Measurements from ENCODE around the gene IFITM2. TPM values are rescaled to one million over a fixed set of nuclear protein-coding genes. Genes with fewer than 3 reads are reported as not detected.
"Not testable (repeated sequence)": the region's sequence is repeated elsewhere in the genome, so short reads cannot be mapped to it uniquely, and the experiment has no call there.

Gene IFITM2
- total RNA-seq, 4 donors from 2014 or later: 89.3 to 183 (median 126) TPM

DNA sequence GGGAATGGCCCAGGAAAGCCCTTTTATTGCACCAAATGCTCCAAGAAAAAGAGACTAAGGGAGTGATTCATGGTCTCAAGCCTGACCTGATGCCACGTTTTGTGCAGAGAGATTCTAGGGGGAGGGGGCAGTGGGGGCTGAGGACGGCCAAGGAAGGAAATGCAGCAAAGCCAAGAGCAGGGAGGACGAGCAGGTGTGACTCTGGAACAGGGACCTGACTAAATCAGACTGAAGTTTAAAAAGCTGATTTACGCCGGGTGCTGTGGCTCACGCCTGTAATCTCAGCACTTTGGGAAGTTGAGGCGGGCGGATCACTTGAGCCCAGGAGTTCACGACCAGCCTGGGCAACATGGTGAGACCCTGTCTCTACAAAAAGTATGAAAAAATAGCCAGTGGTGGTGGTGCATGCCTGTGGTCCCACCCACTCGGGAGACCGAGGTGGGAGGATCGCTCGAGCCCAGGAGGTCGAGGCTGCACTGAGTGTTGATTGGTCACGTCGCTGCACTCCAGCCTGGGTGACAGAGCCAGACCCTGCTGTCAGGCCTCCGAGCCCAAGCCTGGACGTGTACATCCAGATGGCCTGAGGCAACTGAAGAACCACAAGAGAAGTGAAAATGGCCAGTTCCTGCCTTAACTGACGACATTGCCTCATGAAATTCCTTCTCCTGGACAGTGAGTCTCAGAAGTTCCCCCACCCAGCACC lies 23.9 kb downstream of the IFITM2 start:
- H3K36me3 ChIP-seq: no peaks in the 10 kb centered on the region
- H3K4me1 ChIP-seq: peaks cover 3 to 37% (median 25%) of the 10 kb centered on the region in 3 donors
- TF ChIP-seq, protein P1, sequence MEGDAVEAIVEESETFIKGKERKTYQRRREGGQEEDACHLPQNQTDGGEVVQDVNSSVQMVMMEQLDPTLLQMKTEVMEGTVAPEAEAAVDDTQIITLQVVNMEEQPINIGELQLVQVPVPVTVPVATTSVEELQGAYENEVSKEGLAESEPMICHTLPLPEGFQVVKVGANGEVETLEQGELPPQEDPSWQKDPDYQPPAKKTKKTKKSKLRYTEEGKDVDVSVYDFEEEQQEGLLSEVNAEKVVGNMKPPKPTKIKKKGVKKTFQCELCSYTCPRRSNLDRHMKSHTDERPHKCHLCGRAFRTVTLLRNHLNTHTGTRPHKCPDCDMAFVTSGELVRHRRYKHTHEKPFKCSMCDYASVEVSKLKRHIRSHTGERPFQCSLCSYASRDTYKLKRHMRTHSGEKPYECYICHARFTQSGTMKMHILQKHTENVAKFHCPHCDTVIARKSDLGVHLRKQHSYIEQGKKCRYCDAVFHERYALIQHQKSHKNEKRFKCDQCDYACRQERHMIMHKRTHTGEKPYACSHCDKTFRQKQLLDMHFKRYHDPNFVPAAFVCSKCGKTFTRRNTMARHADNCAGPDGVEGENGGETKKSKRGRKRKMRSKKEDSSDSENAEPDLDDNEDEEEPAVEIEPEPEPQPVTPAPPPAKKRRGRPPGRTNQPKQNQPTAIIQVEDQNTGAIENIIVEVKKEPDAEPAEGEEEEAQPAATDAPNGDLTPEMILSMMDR (IDR thresholded peaks at IDR 0.05): no peak
- WGBS, 2 donors (ENCODE audit: low coverage in 1 of 2): 78% methylated on average over 12 of the region's 19 CpGs; no CpG with 5 or more reads in 1 of the 2 donors
- no peaks in the 10 kb centered on the region for H3K27me3 ChIP-seq
- ATAC-seq: no peak
- no peaks in the 10 kb centered on the region for H3K9me3 ChIP-seq
- no peak overlapping the region for H3K27ac ChIP-seq
- H3K4me3 ChIP-seq: no peak overlapping the region

DNA sequence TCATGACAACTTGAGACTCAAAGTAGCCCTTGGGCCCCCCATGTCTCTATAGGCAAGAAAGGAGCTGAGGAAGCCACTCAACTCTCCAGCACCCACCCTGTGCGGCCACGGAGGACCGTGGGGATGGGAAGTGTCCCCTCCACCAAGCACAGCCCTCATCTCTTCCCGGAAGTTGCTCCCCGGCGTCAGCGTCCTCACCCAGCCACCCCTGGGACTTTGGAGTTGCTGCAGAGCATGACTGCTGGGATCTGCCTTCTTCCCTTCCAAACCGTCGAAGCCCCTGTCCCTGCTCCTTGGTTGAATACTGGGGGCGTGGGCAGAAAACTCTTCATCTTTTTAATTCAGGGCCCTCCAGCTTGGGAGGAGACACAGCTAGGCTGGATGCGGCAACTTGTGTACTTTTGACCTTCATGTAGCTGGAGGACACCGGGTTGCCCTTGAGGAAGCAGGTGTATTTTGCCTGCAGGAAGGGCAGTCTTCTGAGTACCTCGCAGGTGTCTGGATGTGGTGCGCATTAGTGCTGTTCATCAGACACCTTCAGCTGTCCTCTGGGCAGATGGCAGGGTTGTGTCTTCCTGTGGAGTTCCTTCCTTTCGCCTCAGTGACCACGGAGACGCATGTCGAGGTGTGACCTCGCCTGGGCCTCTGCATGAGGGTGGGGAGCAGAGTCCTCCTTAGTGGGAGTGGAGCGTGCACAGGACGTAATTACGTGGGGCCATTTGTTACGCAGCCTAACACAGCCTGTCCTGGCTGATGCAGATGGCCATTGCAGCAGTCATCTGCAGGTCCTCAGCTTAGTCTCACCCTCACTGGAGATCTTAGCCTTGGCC lies 25.2 kb downstream of the IFITM2 start:
- ATAC-seq: no peak
- Histone ChIP-seq H3K27ac (no peak overlapping the region), H3K4me1 (peaks cover 0 to 30% (median 14%) of the 10 kb centered on the region in 3 donors), H3K36me3 (no peaks in the 10 kb centered on the region), H3K4me3 (no peak overlapping the region), H3K27me3 (no peaks in the 10 kb centered on the region), H3K9me3 (no peaks in the 10 kb centered on the region)
- TF ChIP-seq POLR2AphosphoS5 (IDR thresholded peaks at IDR 0.05) (no peak), EP300 (IDR thresholded peaks at IDR 0.05) (no peak), POLR2A (IDR thresholded peaks at IDR 0.05) (no peak)
- TF ChIP-seq, protein P1 (IDR thresholded peaks at IDR 0.05): no peak
- 85 to 95% methylated on average over 3 to 9 of the region's 23 CpGs for WGBS, 2 donors (ENCODE audit: low coverage in 1 of 2)

DNA sequence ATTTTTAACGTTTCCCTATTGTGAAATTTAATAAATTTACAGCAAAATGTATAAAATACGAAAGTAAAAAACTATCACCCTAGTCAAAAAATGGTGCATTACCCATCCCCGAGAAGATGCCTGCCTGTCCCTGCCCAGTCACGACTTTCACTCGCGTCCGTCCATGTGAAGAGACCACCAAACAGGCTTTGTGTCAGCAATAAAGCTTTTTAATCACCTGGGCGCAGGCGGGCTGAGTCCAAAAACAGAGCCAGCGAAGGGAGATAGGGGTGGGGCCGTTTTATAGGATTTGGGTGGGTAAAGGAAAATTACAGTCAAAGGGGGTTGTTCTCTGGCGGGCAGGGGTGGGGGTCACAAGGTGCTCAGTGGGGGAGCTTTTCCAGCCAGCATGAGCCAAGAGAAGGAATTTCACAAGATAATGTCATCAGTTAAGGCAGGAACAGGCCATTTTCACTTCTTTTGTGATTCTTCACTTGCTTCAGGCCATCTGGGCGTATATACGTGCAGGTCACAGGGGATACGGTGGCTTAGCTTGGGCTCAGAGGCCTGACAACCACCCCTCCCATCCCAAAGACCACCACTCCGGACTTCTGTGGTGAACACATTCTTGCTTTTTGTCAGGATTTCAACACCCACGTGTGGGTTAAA lies 26.1 kb downstream of the IFITM2 start:
- ATAC-seq, H3K4me3 ChIP-seq, H3K36me3 ChIP-seq, H3K27me3 ChIP-seq, H3K9me3 ChIP-seq: not testable (repeated sequence)
- H3K27ac ChIP-seq: peak overlapping the region in 2 of 4 donors; percentile 8 to 51
- H3K4me1 ChIP-seq: peaks cover 0 to 26% (median 12%) of the 10 kb centered on the region in 3 donors
- 89 to 93% methylated on average over 13 to 14 of the region's 17 CpGs for WGBS, 2 donors (ENCODE audit: low coverage in 1 of 2)

DNA sequence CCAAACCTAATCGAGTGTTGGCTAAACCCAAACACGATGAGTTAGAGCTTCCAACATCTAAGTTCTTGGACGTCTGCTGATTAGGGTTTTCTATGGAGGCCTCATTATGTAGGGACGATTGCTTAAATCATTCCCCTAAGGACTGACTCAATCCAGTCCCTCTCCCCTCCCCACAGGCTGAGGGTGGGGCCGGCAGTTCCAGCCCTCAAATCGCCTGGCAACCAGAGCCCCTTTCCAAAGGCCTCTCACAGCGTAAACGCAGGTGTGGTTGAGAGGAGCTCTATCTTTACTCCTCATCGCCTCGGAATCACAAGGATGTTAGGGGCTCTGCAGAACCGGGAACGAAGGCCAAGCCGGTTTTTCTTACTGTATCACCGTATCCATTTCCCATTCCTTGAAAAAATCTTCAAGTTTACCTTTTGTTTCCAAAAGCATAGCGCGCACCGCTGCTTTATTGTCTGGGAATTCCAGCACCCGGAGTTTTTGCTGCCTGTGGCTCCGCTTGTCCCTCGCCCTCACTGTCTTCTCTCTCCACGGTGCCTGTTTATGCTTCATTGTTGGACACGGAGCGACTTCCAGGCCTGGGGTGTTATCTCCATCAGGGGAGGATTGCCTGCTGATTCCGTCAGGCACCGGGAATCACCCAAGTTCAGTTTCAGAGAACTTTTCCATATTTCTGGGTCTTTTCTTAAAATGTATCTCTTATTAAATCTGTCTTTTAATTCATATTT lies 26.8 kb downstream of the IFITM2 start:
- H3K36me3 ChIP-seq: no peaks in the 10 kb centered on the region
- peaks cover 0 to 26% (median 12%) of the 10 kb centered on the region in 3 donors for H3K4me1 ChIP-seq
- TF ChIP-seq POLR2AphosphoS5 (IDR thresholded peaks at IDR 0.05) (no peak), EP300 (IDR thresholded peaks at IDR 0.05) (no peak), POLR2A (IDR thresholded peaks at IDR 0.05) (no peak)
- TF ChIP-seq, protein P1 (IDR thresholded peaks at IDR 0.05): no peak
- peak overlapping the region in 2 of 4 donors; percentile 51 to 58 for H3K27ac ChIP-seq
- H3K27me3 ChIP-seq: no peaks in the 10 kb centered on the region
- no peaks in the 10 kb centered on the region for H3K9me3 ChIP-seq
- 46 to 57% methylated on average over 19 to 20 of the region's 25 CpGs for WGBS, 2 donors (ENCODE audit: low coverage in 1 of 2)
- no peak overlapping the region for H3K4me3 ChIP-seq
- ATAC-seq: peak; percentile 87

Data from gastroesophageal sphincter (tissue), 4 donors.